ENCODE data around the gene WDR33. TPM values are rescaled to one million over a fixed set of nuclear protein-coding genes. Genes with fewer than 3 reads are reported as not detected.
A peak's percentile ranks its signal among the peaks of the same experiment; 100 is the strongest.

The WDR33 gene
- total and polyA plus RNA-seq, 10 of the 15 experiments (the other 5 are each of a cell fraction or from before 2014, with no cell fraction given), result 29.2 to 73.8 (median 45.6) TPM

DNA sequence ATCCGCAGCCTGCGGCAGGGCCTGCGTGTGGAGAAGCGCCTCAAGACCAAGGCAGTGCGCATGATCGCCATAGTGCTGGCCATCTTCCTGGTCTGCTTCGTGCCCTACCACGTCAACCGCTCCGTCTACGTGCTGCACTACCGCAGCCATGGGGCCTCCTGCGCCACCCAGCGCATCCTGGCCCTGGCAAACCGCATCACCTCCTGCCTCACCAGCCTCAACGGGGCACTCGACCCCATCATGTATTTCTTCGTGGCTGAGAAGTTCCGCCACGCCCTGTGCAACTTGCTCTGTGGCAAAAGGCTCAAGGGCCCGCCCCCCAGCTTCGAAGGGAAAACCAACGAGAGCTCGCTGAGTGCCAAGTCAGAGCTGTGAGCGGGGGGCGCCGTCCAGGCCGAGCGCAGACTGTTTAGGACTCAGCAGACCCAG is 159.6 kb downstream of the WDR33 start (continued):
- TF ChIP-seq, protein P1, sequence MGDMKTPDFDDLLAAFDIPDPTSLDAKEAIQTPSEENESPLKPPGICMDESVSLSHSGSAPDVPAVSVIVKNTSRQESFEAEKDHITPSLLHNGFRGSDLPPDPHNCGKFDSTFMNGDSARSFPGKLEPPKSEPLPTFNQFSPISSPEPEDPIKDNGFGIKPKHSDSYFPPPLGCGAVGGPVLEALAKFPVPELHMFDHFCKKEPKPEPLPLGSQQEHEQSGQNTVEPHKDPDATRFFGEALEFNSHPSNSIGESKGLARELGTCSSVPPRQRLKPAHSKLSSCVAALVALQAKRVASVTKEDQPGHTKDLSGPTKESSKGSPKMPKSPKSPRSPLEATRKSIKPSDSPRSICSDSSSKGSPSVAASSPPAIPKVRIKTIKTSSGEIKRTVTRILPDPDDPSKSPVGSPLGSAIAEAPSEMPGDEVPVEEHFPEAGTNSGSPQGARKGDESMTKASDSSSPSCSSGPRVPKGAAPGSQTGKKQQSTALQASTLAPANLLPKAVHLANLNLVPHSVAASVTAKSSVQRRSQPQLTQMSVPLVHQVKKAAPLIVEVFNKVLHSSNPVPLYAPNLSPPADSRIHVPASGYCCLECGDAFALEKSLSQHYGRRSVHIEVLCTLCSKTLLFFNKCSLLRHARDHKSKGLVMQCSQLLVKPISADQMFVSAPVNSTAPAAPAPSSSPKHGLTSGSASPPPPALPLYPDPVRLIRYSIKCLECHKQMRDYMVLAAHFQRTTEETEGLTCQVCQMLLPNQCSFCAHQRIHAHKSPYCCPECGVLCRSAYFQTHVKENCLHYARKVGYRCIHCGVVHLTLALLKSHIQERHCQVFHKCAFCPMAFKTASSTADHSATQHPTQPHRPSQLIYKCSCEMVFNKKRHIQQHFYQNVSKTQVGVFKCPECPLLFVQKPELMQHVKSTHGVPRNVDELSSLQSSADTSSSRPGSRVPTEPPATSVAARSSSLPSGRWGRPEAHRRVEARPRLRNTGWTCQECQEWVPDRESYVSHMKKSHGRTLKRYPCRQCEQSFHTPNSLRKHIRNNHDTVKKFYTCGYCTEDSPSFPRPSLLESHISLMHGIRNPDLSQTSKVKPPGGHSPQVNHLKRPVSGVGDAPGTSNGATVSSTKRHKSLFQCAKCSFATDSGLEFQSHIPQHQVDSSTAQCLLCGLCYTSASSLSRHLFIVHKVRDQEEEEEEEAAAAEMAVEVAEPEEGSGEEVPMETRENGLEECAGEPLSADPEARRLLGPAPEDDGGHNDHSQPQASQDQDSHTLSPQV (IDR thresholded peaks at IDR 0.05), result no peak
- TF ChIP-seq HDGF (IDR thresholded peaks at IDR 0.05) (no peak), CBFB (IDR thresholded peaks at IDR 0.05; ENCODE audit: low read depth) (no peak), MXI1 (IDR thresholded peaks at IDR 0.05; ENCODE audit: low read depth, low read length) (no peak)
- TF ChIP-seq, protein P2, sequence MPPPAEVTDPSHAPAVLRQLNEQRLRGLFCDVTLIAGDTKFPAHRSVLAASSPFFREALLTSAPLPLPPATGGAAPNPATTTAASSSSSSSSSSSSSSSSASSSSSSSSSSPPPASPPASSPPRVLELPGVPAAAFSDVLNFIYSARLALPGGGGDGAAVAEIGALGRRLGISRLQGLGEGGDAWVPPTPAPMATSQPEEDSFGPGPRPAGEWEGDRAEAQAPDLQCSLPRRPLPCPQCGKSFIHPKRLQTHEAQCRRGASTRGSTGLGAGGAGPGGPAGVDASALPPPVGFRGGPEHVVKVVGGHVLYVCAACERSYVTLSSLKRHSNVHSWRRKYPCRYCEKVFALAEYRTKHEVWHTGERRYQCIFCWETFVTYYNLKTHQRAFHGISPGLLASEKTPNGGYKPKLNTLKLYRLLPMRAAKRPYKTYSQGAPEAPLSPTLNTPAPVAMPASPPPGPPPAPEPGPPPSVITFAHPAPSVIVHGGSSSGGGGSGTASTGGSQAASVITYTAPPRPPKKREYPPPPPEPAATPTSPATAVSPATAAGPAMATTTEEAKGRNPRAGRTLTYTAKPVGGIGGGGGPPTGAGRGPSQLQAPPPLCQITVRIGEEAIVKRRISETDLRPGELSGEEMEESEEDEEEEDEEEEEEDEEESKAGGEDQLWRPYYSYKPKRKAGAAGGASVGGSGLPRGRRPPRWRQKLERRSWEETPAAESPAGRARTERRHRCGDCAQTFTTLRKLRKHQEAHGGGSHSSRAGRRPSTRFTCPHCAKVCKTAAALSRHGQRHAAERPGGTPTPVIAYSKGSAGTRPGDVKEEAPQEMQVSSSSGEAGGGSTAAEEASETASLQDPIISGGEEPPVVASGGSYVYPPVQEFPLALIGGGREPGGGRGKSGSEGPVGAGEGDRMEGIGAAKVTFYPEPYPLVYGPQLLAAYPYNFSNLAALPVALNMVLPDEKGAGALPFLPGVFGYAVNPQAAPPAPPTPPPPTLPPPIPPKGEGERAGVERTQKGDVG (CRISPR knock-in tag; IDR thresholded peaks at IDR 0.05), result no peak

Small RNA genes within 50 kb of the gene (small RNA-seq; reads per million reads assigned to genes)
- gene RF00017, result not detected
- not detected for gene RF00019
- gene RNU6-395P, result not detected
- gene RNY4P7, result 0.43 reads per million, percentile 5 among the genes with 10 or more reads in this experiment

Other genes with a start within 250 kb of the WDR33 start
- not detected in 2 replicates for gene GPR17, start 165.0 kb downstream of the WDR33 start, total RNA-seq (2014; rRNA removed)
- not detected in 2 replicates for gene GPR17, start 165.0 kb downstream of the WDR33 start, total RNA-seq (2014; rRNA removed; fragmentation: Illumina TruSeq; extraction: Trizol)
- gene GPR17, start 165.0 kb downstream of the WDR33 start, total RNA-seq (2021), result not detected in 2 replicates
- gene GPR17, start 165.0 kb downstream of the WDR33 start, polyA plus RNA-seq (2011; rRNA removed), result not detected in 2 replicates
- not detected in 2 replicates for gene GPR17, start 165.0 kb downstream of the WDR33 start, polyA plus RNA-seq (2014; fragmentation: Illumina TruSeq; extraction: Trizol)
- gene GPR17, start 165.0 kb downstream of the WDR33 start, polyA plus RNA-seq (2014; fragmentation: Nextera tagmentation; extraction: Ambion mirVana), result not detected
- gene GPR17, start 165.0 kb downstream of the WDR33 start, polyA plus RNA-seq (2014; rRNA removed), result not detected in 2 replicates
- not detected for gene GPR17, start 165.0 kb downstream of the WDR33 start, polyA plus RNA-seq (2016; fragmentation: Nextera tagmentation; extraction: Ambion mirVana)
- gene LIMS2, start 135.6 kb downstream of the WDR33 start, total RNA-seq (2014; rRNA removed), result 0.06 and 0.11 TPM in 2 replicates
- 0.13 TPM in 1 of 2 replicates, not detected in the other for gene LIMS2, start 135.6 kb downstream of the WDR33 start, total RNA-seq (2014; rRNA removed; fragmentation: Illumina TruSeq; extraction: Trizol)
- gene LIMS2, start 135.6 kb downstream of the WDR33 start, total RNA-seq (2021), result 0.51 and 0.74 TPM in 2 replicates
- gene LIMS2, start 135.6 kb downstream of the WDR33 start, polyA plus RNA-seq (2011; rRNA removed), result not detected in 2 replicates
- gene LIMS2, start 135.6 kb downstream of the WDR33 start, polyA plus RNA-seq (2014; fragmentation: Illumina TruSeq; extraction: Trizol), result 0.19 TPM in 1 of 2 replicates, not detected in the other
- gene LIMS2, start 135.6 kb downstream of the WDR33 start, polyA plus RNA-seq (2014; fragmentation: Nextera tagmentation; extraction: Ambion mirVana), result under 1 TPM in 1 of 2 experiments, not detected in 1; 0.07 TPM
- 0.58 and 0.81 TPM in 2 replicates for gene LIMS2, start 135.6 kb downstream of the WDR33 start, polyA plus RNA-seq (2014; rRNA removed)
- under 1 TPM; 0.14 to 0.19 TPM for gene LIMS2, start 135.6 kb downstream of the WDR33 start, polyA plus RNA-seq (2016; fragmentation: Nextera tagmentation; extraction: Ambion mirVana)
- 8.4 and 9.3 TPM in 2 replicates for gene SFT2D3, start 109.7 kb downstream of the WDR33 start, total RNA-seq (2014; rRNA removed)
- gene SFT2D3, start 109.7 kb downstream of the WDR33 start, total RNA-seq (2014; rRNA removed; fragmentation: Illumina TruSeq; extraction: Trizol), result 5.4 and 5.5 TPM in 2 replicates
- gene SFT2D3, start 109.7 kb downstream of the WDR33 start, total RNA-seq (2021), result 6.2 and 6.5 TPM in 2 replicates
- 4.2 and 5.9 TPM in 2 replicates for gene SFT2D3, start 109.7 kb downstream of the WDR33 start, polyA plus RNA-seq (2011; rRNA removed)
- 6.6 and 7.4 TPM in 2 replicates for gene SFT2D3, start 109.7 kb downstream of the WDR33 start, polyA plus RNA-seq (2014; fragmentation: Illumina TruSeq; extraction: Trizol)
- gene SFT2D3, start 109.7 kb downstream of the WDR33 start, polyA plus RNA-seq (2014; fragmentation: Nextera tagmentation; extraction: Ambion mirVana), result not detected
- gene SFT2D3, start 109.7 kb downstream of the WDR33 start, polyA plus RNA-seq (2014; rRNA removed), result 6.6 and 6.8 TPM in 2 replicates
- not detected for gene SFT2D3, start 109.7 kb downstream of the WDR33 start, polyA plus RNA-seq (2016; fragmentation: Nextera tagmentation; extraction: Ambion mirVana)
- gene POLR2D, start 47.0 kb upstream of the WDR33 start, total RNA-seq (2014; rRNA removed), result 26.4 and 26.6 TPM in 2 replicates
- 27.2 and 27.5 TPM in 2 replicates for gene POLR2D, start 47.0 kb upstream of the WDR33 start, total RNA-seq (2014; rRNA removed; fragmentation: Illumina TruSeq; extraction: Trizol)
- 47.8 and 49.5 TPM in 2 replicates for gene POLR2D, start 47.0 kb upstream of the WDR33 start, total RNA-seq (2021)
- 30.4 and 32.0 TPM in 2 replicates for gene POLR2D, start 47.0 kb upstream of the WDR33 start, polyA plus RNA-seq (2011; rRNA removed)
- gene POLR2D, start 47.0 kb upstream of the WDR33 start, polyA plus RNA-seq (2014; fragmentation: Illumina TruSeq; extraction: Trizol), result 53.7 and 61.9 TPM in 2 replicates
- gene POLR2D, start 47.0 kb upstream of the WDR33 start, polyA plus RNA-seq (2014; fragmentation: Nextera tagmentation; extraction: Ambion mirVana), result 10 to 100 TPM; 27.2 to 31.8 TPM
- 29.5 and 32.1 TPM in 2 replicates for gene POLR2D, start 47.0 kb upstream of the WDR33 start, polyA plus RNA-seq (2014; rRNA removed)
- 10 to 100 TPM; 73.9 to 84.8 TPM for gene POLR2D, start 47.0 kb upstream of the WDR33 start, polyA plus RNA-seq (2016; fragmentation: Nextera tagmentation; extraction: Ambion mirVana)
- gene AMMECR1L, start 74.8 kb upstream of the WDR33 start, total RNA-seq (2014; rRNA removed), result 7.5 and 9.0 TPM in 2 replicates
- gene AMMECR1L, start 74.8 kb upstream of the WDR33 start, total RNA-seq (2014; rRNA removed; fragmentation: Illumina TruSeq; extraction: Trizol), result 8.6 TPM in 2 replicates
- 10.7 and 11.6 TPM in 2 replicates for gene AMMECR1L, start 74.8 kb upstream of the WDR33 start, total RNA-seq (2021)
- 9.4 and 10.5 TPM in 2 replicates for gene AMMECR1L, start 74.8 kb upstream of the WDR33 start, polyA plus RNA-seq (2011; rRNA removed)
- gene AMMECR1L, start 74.8 kb upstream of the WDR33 start, polyA plus RNA-seq (2014; fragmentation: Illumina TruSeq; extraction: Trizol), result 12.1 and 12.9 TPM in 2 replicates
- gene AMMECR1L, start 74.8 kb upstream of the WDR33 start, polyA plus RNA-seq (2014; fragmentation: Nextera tagmentation; extraction: Ambion mirVana), result 1 to 10 TPM; 2.7 to 3.1 TPM
- gene AMMECR1L, start 74.8 kb upstream of the WDR33 start, polyA plus RNA-seq (2014; rRNA removed), result 7.7 and 8.6 TPM in 2 replicates
- gene AMMECR1L, start 74.8 kb upstream of the WDR33 start, polyA plus RNA-seq (2016; fragmentation: Nextera tagmentation; extraction: Ambion mirVana), result 1 to 10 TPM; 6.7 to 7.1 TPM
- 4.4 and 5.6 TPM in 2 replicates for gene SAP130, start 216.9 kb upstream of the WDR33 start, total RNA-seq (2014; rRNA removed)
- gene SAP130, start 216.9 kb upstream of the WDR33 start, total RNA-seq (2014; rRNA removed; fragmentation: Illumina TruSeq; extraction: Trizol), result 5.7 and 6.1 TPM in 2 replicates
- gene SAP130, start 216.9 kb upstream of the WDR33 start, total RNA-seq (2021), result 26.2 and 26.9 TPM in 2 replicates
- gene SAP130, start 216.9 kb upstream of the WDR33 start, polyA plus RNA-seq (2011; rRNA removed), result 3.0 and 12.5 TPM in 2 replicates
- gene SAP130, start 216.9 kb upstream of the WDR33 start, polyA plus RNA-seq (2014; fragmentation: Illumina TruSeq; extraction: Trizol), result 16.8 and 20.5 TPM in 2 replicates
- 1 to 10 TPM; 5.0 to 6.8 TPM for gene SAP130, start 216.9 kb upstream of the WDR33 start, polyA plus RNA-seq (2014; fragmentation: Nextera tagmentation; extraction: Ambion mirVana)
- 7.3 and 9.7 TPM in 2 replicates for gene SAP130, start 216.9 kb upstream of the WDR33 start, polyA plus RNA-seq (2014; rRNA removed)
- gene SAP130, start 216.9 kb upstream of the WDR33 start, polyA plus RNA-seq (2016; fragmentation: Nextera tagmentation; extraction: Ambion mirVana), result 10 to 100 TPM; 15.8 to 17.9 TPM